Prostate gland (tissue), 2 donors: ENCODE data around the gene SPTBN4.

ENCODE experiments used
- POLR2A ChIP-seq: fragments of 450-650 bp; IDR thresholded peaks from one replicate; pipeline ENCODE4 v1.6.1; 2016; ENCODE audit warnings: antibody characterized with exemption, mild to moderate bottlenecking
- TF ChIP-seq, protein P1 (sequence below), 4 experiments: fragments of 200-600 bp in 2 of 4; fragments of 450-650 bp in 2 of 4; sonication (generic) in 2 of 4; IDR thresholded peaks; 1 replicate in 3 of 4; 2 replicates in 1 of 4; pipeline ENCODE4 v1.5.1; 2016 to 2019; ENCODE audit warnings: antibody characterized with exemption in 4 of 4, mild to moderate bottlenecking in 2 of 4, moderate library complexity in 2 of 4

DNA sequence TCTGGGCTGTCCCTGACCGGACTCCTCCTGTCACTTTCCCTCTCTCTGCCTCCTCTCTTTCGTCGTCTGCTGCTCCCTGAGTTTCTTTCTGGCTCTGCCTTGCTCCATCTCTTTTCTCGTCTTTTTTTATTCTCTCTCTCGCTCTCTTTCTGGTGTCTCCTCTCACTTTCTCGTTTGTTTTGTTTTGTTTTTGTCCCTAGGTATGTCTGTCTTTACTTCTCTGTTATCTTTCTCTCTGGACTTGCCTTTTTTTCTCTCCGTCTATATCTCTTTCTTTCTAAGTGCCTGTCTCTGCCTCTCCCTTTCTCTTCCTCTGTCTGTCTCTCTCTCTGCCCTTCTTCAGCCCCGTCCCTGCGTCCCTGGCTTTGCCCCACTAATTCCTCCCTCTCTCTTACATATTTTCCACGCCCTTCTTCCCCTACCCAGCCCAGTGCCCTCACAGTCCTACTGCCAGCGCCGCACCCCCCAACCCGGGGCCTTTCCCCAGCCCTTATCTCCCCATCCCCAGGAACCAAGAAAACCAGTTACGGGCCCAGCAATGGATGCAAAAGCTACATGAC is 61.8 kb downstream of the SPTBN4 start:
- TF ChIP-seq, protein P1, sequence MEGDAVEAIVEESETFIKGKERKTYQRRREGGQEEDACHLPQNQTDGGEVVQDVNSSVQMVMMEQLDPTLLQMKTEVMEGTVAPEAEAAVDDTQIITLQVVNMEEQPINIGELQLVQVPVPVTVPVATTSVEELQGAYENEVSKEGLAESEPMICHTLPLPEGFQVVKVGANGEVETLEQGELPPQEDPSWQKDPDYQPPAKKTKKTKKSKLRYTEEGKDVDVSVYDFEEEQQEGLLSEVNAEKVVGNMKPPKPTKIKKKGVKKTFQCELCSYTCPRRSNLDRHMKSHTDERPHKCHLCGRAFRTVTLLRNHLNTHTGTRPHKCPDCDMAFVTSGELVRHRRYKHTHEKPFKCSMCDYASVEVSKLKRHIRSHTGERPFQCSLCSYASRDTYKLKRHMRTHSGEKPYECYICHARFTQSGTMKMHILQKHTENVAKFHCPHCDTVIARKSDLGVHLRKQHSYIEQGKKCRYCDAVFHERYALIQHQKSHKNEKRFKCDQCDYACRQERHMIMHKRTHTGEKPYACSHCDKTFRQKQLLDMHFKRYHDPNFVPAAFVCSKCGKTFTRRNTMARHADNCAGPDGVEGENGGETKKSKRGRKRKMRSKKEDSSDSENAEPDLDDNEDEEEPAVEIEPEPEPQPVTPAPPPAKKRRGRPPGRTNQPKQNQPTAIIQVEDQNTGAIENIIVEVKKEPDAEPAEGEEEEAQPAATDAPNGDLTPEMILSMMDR (IDR thresholded peaks at IDR 0.05): no peak
- TF ChIP-seq POLR2A: no peak
